ENCODE data around the gene PROK2.

PROK2 gene

GRCh38 chr3:71789922-71790321 lies 5.0 kb upstream of the PROK2 start:
- TF ChIP-seq CTCF (conservative IDR thresholded peaks at IDR 0.05; ENCODE audit: low read depth, low read length) = no peak
- H3K4me3 ChIP-seq (ENCODE audit: low read length) = no peak overlapping the region
- no peak for DNase-seq (ENCODE audit: low read depth)

GRCh38 chr3:71787851-71788405 lies 3.0 kb upstream of the PROK2 start:
- no peak for DNase-seq (ENCODE audit: low read depth)
- H3K4me3 ChIP-seq (ENCODE audit: low read length) = no peak overlapping the region
- TF ChIP-seq CTCF (conservative IDR thresholded peaks at IDR 0.05; ENCODE audit: low read depth, low read length) = no peak

GRCh38 chr3:71786551-71786950 lies 1.6 kb upstream of the PROK2 start:
- no peak for TF ChIP-seq CTCF (conservative IDR thresholded peaks at IDR 0.05; ENCODE audit: low read depth, low read length)
- no peak for DNase-seq (ENCODE audit: low read depth)
- no peak overlapping the region for H3K4me3 ChIP-seq (ENCODE audit: low read length)

GRCh38 chr3:71786217-71786549 lies 1.2 kb upstream of the PROK2 start:
- no peak for TF ChIP-seq CTCF (conservative IDR thresholded peaks at IDR 0.05; ENCODE audit: low read depth, low read length)
- no peak overlapping the region for H3K4me3 ChIP-seq (ENCODE audit: low read length)
- DNase-seq (ENCODE audit: low read depth) = no peak

DNA sequence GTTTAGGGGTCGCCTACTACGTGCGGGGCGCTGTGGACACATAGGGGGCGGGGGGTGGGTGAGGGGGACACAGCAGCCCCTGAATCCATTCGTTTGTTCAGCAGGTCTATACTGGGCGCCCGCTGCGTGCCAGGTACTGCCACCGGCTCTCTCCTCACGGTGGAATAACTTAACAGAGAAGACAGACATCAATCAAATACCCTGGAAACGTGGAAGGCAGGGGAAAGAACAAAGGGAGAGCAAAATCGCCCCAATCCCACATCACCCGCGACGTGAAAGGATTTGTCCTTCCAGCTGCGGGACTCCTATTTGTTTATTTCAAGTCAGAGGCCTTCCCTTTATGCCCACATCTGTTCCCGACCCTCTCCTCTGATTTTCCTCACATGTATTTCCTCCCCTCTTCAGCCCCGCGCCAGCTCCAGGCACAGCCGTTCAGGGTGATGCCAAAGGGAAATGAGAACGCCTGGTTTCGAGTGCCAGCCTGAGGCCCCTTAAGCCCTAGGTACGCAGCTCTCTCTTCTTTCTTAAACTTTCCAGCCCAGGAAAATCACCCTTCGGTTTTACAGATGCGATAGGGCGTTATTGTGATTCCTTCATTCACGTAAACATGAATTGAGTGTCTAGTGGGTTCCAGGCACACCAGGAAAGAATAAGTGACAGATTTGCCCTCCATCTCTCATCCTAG lies 726 bp upstream of the PROK2 start:
- TF ChIP-seq CTCF (conservative IDR thresholded peaks at IDR 0.05; ENCODE audit: low read depth, low read length) = no peak
- H3K4me3 ChIP-seq (ENCODE audit: low read length) = peak overlapping the region; percentile 22
- no peak for DNase-seq (ENCODE audit: low read depth)

- H3K4me3 ChIP-seq (ENCODE audit: low read length) = peak overlapping the region; percentile 27
- no peak for TF ChIP-seq CTCF (conservative IDR thresholded peaks at IDR 0.05; ENCODE audit: low read depth, low read length)
- DNase-seq (ENCODE audit: low read depth) = no peak
Measured at GRCh38 chr3:71784201-71784913, 591 bp downstream of the PROK2 start.

DNA sequence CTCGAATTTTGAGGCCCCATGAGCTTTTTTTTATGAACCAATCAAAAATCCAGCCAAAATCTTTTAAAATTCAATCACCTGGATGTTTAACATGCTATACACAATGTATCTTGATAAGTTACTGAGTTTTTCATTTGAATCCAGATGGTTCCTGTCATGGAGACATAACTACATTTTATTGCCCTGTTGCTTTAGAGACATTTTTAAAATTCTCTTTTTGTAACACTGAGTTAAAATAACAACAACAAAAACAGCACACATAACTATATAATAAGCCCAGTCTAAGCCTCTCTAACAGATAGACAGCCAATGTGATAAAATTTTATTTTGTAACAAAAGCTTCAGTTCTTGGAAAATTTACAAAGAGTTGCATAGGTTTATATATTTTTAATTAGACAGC lies 1.8 kb downstream of the PROK2 start:
- no peak for DNase-seq (ENCODE audit: low read depth)
- no peak overlapping the region for H3K4me3 ChIP-seq (ENCODE audit: low read length)
- TF ChIP-seq CTCF (conservative IDR thresholded peaks at IDR 0.05; ENCODE audit: low read depth, low read length) = no peak

Data from retinal pigment epithelial cell (primary cell).